ENCODE data around the gene LRRC45.

DNA sequence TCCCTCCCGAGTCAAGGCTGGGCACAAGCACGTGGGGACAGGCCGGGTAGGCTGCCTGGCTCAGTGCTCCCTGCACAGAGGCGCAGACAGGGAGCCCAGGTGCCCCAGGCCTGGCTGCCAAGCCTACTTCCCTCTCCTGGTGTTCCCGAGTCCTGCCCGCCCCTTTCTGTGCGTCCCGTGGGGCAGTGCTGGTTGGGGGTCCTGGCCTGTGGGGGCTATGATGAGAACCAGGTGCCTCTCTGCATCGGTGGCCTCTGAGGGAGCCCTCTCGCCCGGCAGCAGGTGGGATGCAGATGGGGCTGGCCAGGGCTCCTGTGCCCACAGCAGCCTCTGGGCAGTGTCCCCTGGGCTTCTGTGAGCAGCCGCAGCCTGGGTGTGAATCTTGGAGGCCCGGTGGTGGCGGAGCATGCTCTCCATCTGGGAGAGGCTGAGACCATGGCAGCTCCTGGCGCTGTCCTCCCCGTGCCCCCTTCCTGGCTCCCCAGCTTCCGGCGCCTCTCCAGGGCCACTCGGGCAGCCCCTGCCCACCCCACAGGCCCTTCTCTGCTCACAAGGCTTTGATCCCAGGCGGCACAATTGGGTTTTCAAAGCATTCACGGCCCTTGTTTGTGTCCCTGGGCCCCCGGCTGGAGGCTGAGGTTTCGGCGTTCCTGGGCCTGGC is 7.7 kb upstream of the LRRC45 start:
- TF ChIP-seq CEBPB (IDR thresholded peaks at IDR 0.05; ENCODE audit: low read depth, low read length) (no peak), USF2 (IDR thresholded peaks at IDR 0.05; ENCODE audit: low read depth, low read length) (no peak), SMC3 (IDR thresholded peaks at IDR 0.05; ENCODE audit: low read depth, low read length) (no peak), CHD1 (IDR thresholded peaks at IDR 0.05; ENCODE audit: low read depth, low read length) (no peak)
- TF ChIP-seq, protein P1, sequence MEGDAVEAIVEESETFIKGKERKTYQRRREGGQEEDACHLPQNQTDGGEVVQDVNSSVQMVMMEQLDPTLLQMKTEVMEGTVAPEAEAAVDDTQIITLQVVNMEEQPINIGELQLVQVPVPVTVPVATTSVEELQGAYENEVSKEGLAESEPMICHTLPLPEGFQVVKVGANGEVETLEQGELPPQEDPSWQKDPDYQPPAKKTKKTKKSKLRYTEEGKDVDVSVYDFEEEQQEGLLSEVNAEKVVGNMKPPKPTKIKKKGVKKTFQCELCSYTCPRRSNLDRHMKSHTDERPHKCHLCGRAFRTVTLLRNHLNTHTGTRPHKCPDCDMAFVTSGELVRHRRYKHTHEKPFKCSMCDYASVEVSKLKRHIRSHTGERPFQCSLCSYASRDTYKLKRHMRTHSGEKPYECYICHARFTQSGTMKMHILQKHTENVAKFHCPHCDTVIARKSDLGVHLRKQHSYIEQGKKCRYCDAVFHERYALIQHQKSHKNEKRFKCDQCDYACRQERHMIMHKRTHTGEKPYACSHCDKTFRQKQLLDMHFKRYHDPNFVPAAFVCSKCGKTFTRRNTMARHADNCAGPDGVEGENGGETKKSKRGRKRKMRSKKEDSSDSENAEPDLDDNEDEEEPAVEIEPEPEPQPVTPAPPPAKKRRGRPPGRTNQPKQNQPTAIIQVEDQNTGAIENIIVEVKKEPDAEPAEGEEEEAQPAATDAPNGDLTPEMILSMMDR (conservative IDR thresholded peaks at IDR 0.05; ENCODE audit: low read depth, low read length), result no peak
- TF ChIP-seq, protein P2, sequence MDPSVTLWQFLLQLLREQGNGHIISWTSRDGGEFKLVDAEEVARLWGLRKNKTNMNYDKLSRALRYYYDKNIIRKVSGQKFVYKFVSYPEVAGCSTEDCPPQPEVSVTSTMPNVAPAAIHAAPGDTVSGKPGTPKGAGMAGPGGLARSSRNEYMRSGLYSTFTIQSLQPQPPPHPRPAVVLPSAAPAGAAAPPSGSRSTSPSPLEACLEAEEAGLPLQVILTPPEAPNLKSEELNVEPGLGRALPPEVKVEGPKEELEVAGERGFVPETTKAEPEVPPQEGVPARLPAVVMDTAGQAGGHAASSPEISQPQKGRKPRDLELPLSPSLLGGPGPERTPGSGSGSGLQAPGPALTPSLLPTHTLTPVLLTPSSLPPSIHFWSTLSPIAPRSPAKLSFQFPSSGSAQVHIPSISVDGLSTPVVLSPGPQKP (IDR thresholded peaks at IDR 0.05; ENCODE audit: borderline replicate concordance, low read depth, low read length), result no peak

Measured in IMR-90 (cell line).